NOMO-1 (cell line): ENCODE results near the gene CARNS1.
A peak's percentile ranks its signal among the peaks of the same experiment; 100 is the strongest.

Source experiments
- DNase-seq, 2 experiments: peaks; one replicate each; lab custom pipeline; 2025; ENCODE audit not compliant: unreplicated experiment in 2 of 2; lab: John Stamatoyannopoulos, UW

Gene CARNS1

GRCh38 chr11:67407688-67408163, 7.8 kb upstream of the CARNS1 start:
- no peak for DNase-seq

- DNase-seq, result no peak
These were observed 6.9 kb upstream of the CARNS1 start for GRCh38 chr11:67408437-67409200.

GRCh38 chr11:67409261-67409666, 6.2 kb upstream of the CARNS1 start:
- DNase-seq, result no peak

GRCh38 chr11:67409781-67410368, 5.6 kb upstream of the CARNS1 start:
- DNase-seq, result no peak

- DNase-seq, result no peak
These were observed 5.1 kb upstream of the CARNS1 start for GRCh38 chr11:67410369-67410831.

GRCh38 chr11:67410984-67411784, 4.3 kb upstream of the CARNS1 start:
- DNase-seq, result no peak

- no peak for DNase-seq
These were observed 3.7 kb upstream of the CARNS1 start for GRCh38 chr11:67411785-67412152.

GRCh38 chr11:67412495-67413179, 2.8 kb upstream of the CARNS1 start:
- no peak for DNase-seq

- DNase-seq, result no peak
These were observed 2.1 kb upstream of the CARNS1 start for GRCh38 chr11:67413266-67413849.

- no peak for DNase-seq
These were observed 1.2 kb downstream of the CARNS1 start for GRCh38 chr11:67416416-67417335.

- DNase-seq, result no peak
These were observed 1.9 kb downstream of the CARNS1 start for GRCh38 chr11:67417425-67417824.

GRCh38 chr11:67418476-67419281, 3.2 kb downstream of the CARNS1 start:
- peak in 1 of 2 experiments; percentile 23 for DNase-seq

GRCh38 chr11:67419325-67420049, 4.0 kb downstream of the CARNS1 start:
- no peak for DNase-seq

- DNase-seq, result no peak
These were observed 4.7 kb downstream of the CARNS1 start for GRCh38 chr11:67420147-67420645.

- peak; percentile 75 to 88 for DNase-seq
These were observed 5.4 kb downstream of the CARNS1 start for GRCh38 chr11:67420646-67421429.

GRCh38 chr11:67421430-67422031, 6.1 kb downstream of the CARNS1 start:
- DNase-seq, result no peak

- DNase-seq, result no peak
These were observed 7.4 kb downstream of the CARNS1 start for GRCh38 chr11:67422891-67423290.
